Activated T-cell treated with anti-CD3 and anti-CD28 coated beads, Interleukin-2, amount 50 U/mL, for 48 hours (primary cell): ENCODE measurements around the gene GOLGA6A.
"Not testable (repeated sequence)": the region's sequence is repeated elsewhere in the genome, so short reads cannot be mapped to it uniquely, and the experiment has no call there.

Source experiments
- DNase-seq, 2 experiments: peaks; one replicate each; pipeline ENCODE4 v3.0.0-alpha.2; 2020

Gene GOLGA6A, protein sequence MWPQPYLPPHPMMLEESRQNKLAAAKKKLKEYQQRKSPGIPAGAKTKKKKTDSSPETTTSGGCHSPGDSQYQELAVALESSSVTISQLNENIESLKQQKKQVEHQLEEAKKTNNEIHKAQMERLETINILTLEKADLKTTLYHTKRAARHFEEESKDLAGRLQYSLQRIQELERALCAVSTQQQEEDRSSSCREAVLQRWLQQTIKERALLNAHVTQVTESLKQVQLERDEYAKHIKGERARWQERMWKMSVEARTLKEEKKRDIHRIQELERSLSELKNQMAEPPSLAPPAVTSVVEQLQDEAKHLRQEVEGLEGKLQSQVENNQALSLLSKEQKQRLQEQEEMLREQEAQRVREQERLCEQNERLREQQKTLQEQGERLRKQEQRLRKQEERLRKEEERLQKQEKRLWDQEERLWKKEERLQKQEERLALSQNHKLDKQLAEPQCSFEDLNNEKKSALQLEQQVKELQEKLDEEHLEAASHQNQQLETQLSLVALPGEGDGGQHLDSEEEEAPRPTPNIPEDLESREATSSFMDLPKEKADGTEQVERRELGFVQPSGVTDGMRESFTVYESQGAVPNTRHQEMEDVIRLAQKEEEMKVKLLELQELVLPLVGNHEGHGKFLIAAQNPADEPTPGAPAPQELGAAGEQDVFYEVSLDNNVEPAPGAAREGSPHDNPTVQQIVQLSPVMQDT

GRCh38 chr15:74082450-74082849 lies at the start of gene GOLGA6A:
GOLGA6A (minus strand) TSS chr15:74082550; CDS start chr15:74082509, 41 bp downstream.
- not testable (repeated sequence) for DNase-seq

GRCh38 chr15:74131628-74132413 lies 49.5 kb upstream of the GOLGA6A start:
- peak; percentile 41 for DNase-seq

GRCh38 chr15:74130849-74131627 lies 48.7 kb upstream of the GOLGA6A start:
- DNase-seq, result peak in 1 of 2 experiments; percentile 23

DNA sequence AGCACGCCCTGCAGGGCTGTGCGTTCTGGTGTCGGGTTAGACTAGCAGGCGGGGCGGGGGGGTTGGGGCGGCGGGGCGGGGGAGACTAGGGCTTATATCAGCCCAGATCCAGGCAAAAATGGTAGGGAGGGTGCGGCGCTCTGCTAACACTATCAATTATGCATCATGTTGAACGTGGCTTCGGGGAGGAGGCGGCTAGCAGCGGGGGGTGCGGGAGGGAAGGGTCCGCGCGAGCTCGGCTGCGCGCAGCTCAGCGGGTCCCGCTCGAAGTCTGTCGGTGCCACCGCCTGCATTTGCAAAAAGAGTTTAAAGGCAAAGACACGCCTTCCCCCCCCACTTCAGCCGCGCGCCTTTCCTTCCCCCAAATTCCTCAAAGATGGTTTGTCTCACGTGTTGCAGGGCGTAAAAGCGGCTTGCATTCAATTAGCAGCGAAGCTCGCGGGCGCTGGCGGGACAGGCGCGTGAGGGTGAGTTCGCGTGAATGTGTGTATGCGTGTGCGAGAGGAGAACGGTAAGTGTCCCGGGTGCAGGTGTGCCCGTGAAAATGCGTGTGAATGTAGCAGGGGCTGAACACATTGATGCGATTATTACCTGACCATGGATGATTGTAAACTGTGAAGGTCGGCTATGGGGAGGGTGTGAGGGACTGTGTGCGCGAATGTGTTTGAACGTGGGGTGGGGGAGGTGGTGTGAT lies 48.0 kb upstream of the GOLGA6A start, which contains the start of gene ISLR2:
ISLR2 (plus strand) TSS at position 432 of the 694 bp plus-strand sequence. CDS start 2,169 bp downstream, outside the sequence.
- DNase-seq, result peak; percentile 37 to 42

DNA sequence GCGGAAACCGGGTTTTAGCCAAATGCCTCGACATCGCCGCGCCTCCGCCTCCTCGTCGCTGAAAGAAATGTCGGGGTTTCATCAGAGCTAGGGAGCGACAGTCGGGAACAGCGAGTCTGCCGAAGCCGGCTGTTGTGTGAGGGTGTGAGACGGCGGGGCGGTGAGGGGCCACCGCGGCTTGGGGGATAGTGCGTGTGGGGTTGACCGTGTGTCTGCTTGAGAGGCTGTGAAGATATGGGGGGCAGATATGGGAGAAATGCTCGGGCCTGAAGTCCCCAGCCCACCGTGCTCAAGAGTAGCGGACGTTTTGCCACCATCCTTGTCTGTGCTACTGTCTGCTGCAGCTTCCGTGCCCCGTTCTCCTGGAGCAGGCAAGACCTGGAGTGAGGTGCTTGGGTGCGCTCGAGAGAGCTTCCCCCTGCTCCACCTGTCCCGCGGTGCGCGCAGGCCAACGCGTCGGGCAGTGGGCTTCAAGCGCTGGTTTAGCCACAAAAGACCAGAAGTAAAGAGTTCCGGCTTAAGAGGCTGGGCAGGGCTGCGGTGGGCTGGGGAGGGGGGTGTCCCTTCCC lies 47.3 kb upstream of the GOLGA6A start:
- peak; percentile 33 to 41 for DNase-seq

GRCh38 chr15:74128785-74129585 lies 46.6 kb upstream of the GOLGA6A start:
- DNase-seq, result peak; percentile 33 to 37

DNA sequence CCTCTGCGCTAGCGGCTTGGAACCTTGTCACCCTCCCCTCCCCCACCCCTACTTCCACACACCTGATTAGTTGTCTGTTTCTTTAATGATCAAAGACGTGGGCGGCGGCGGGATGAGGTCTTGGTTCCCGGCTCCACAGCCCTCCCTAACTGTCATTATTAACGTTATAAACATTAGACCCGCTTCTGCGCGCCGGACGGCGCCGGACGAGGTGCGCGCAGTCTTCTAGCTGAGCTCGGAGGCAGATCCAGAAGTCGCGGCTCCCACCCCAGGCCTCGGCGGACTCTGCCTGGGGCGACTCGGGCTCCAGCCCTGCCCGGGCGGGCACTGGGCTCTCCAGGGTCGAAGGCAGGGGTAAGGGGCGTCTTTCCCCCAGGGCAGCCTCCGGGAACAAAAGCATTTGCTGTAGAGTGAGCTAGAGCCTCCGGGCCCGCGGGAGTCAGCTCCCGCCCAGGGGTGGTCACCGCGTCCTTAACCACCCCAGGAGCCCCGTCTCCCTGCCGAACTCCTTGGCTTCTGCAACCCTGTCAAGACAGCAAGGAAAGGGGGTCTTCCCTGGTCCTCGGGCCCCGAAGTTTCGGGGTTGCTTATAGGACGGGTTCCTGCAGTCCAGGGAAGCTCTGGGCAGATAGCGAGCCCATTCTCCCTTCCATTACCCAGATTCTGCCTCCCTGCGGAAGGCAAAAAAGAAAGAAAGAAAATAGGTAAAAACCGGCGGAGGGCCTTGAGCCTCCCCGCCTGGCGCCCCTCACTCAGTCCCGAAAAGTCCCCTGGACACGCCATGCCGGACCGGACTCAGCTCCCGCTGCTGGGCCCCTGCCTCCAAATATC lies 45.8 kb upstream of the GOLGA6A start:
- DNase-seq, result peak in 1 of 2 experiments; percentile 50

DNA sequence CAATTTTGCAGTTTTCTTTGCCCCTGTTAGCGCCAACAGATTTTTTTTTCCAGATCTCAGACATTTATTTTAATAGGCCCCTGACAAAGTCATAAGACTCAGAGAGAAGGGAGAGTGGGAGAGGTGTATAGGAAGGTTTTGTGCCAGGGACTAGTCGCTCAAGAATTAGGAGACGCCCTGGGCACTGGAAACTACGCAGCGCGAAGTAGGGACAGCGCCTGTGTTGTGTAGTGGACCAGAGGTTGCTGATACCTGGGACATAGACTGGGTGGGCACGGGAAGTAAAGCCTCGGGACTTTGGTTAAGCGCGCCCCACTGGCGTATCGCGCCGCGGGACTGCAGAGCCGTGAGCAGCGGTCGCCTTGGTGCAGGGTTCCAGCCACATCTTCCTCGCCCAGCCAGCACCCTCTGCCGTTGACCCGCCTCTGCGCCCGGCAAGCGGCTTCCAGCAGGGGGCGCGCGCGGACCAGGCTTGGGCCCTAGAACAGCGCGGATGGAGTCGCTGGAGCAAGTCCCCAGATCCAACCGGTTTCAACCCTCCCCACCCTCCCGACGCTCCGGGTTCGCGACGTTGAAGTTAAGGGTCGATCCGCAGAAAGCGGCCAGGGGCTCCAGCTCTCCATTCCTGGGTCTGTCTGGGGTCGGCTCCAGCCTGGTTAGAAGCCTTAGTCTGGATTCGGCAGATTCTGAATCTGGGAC lies 45.1 kb upstream of the GOLGA6A start:
- peak; percentile 95 to 96 for DNase-seq

DNA sequence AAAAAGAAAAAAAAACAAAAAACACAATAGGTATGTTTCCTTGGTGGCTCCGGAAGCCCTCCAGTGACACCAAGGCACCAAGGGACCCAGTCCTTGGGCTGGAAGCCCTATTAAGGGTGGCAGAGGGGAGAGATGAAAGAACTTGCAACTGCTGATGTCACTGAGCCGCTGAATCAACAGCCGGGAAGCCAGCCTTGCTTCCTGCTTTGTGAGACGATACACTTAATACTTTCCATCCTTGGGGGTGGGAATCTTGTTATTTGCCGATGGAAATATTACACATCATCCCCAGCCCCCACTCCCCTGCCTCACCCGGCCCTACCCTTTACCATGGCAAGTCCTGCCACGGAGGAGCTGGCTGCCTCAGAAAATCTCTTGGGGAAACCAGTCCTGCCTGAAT lies 42.4 kb upstream of the GOLGA6A start:
- no peak for DNase-seq

GRCh38 chr15:74124196-74124595 lies 41.8 kb upstream of the GOLGA6A start:
- no peak for DNase-seq

DNA sequence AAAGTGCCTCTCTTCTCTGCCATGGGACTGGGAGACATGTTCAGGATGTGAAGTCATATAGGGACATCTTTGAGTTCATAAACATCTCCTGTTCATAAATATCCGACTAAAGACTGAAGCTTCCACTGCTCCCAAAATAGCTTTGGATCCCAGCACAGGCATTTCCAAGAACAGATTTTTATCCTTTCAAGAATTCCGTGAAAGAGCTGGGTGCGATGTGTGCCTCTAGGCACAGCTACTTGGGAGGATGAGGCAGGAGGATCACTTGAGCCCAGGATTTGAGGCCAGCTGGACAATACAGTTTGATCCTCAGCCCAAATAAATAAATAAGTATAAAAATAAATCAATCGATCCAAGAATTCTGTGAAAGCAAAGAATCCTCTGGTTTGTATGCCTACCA lies 41.3 kb upstream of the GOLGA6A start:
- DNase-seq, result no peak

DNA sequence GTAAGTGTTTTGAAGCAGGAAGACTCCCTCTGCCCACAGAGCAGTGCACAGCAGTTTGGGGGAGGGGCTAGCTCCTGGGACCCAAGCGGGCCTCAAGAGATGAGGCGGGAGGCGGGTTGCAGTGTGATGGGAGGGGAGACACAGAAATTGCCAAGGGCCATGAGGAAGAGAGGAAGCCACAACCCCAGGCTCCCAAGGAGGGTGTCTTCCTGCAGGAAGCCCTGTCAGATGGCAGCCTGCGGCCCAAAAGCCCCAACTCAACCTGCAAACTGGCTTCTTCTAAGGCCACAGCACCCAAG lies 40.7 kb upstream of the GOLGA6A start:
- DNase-seq, result no peak

GRCh38 chr15:74122403-74123130 lies 40.2 kb upstream of the GOLGA6A start:
- DNase-seq, result no peak

DNA sequence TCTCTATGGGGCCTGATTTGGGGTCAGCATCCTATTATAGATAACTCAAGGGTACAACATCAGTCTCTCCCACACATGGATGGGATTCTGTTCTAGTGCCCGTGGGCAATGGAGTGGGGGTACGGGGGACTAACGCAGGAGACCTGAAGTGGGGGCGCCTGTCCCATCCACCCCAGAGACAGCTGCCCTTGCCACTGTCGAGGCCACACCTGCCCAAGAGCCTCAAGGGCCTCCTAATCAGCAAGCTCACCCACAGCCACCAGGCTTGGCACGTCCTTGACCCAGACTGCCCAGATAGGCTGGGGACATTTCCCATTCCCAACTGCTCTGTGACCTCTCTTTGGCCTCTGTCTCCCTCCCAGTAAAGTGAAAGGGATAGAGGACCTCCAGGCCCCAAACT lies 39.5 kb upstream of the GOLGA6A start:
- DNase-seq, result no peak

DNA sequence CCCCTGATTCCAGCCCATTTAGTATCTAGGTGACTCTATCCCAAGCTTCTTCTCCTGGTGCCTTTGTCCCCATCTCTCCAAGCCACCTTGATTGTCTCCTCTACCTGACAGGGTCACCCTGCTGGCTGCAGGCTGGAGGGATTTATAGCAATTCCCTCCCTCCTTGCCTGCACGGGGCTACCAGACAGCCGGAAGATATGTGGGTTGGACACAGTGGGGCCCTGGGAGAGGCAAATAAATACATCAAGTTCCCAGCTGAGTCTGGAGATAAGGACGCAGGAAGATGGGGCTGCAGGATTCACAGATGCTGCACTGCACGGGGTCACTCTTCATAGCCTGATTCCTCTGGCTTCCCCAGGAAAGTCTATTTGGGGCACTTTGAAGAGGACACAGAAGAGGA lies 38.7 kb upstream of the GOLGA6A start:
- DNase-seq, result no peak

DNA sequence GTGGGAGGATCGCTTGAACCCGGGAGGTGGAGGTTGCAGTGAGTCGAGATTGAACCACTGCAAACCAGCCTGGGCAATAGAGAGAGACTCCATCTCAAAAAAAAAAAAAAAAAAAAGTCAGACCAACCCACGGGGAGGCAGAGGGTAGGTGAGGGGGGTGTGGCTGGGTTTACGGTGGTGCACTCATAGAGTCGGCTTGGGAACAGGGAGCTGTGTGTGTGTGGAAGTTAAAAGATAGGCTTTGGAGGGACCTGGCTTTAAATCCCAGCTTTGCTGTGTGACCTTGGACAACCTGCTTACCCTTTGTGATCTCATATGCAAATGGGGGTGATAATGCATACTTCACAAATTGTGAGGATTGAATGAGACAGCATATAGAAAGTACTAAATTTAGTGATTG lies 38.1 kb upstream of the GOLGA6A start:
- DNase-seq, result no peak

DNA sequence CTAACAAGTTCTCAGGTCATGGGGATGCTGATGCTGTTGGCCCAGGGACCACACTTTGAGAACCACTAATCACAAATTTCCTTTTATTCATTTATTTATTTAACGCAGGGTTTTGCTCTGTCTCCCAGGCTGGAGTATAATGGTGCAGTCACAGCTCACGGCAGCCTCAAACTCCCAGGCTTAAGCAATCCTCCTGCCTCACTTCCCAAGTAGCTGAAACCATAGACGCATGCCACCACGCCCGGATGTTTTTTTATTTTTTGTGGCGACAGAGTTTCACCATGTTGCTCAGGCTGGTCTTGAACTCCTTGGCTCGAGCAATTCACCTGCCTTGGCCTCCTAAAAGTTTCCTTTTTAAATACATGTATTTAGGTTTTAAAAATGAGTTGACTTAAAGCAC lies 27.4 kb upstream of the GOLGA6A start:
- no peak for DNase-seq

DNA sequence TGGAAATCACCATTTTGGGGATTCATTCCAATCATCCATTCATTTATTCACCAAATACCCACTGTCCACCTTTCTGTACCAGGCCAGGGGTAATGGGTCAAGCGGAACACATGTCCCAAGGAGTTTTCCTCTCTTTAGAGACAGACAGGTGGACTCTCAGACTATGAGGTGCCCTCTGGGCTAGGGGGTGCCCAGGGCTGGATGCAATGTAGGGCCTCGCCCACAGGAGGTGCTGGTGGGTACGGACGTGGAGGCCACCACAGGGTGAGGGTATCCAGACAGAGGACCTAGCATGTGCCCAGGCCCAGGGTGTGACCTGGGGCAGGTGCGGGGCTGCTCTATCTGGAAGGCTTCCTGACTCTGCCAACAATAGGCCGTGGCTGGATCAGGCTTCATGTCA lies 26.3 kb upstream of the GOLGA6A start:
- peak in 1 of 2 experiments; percentile 37 for DNase-seq
